Neural cell (in vitro differentiated cells): Measurements from ENCODE around the gene AFDN. TPM values are rescaled to one million over a fixed set of nuclear protein-coding genes. Genes with fewer than 3 reads are reported as not detected.

Source experiments
- H2AFZ ChIP-seq: fragments of 200-600, 300-800 bp; sonication (generic), shearing (Covaris generic); 2 replicates; pipeline ENCODE4 v1.6.0; 2014; ENCODE audit warnings: low read depth, mild to moderate bottlenecking, antibody characterized with exemption, low read length, moderate library complexity
- H3F3A ChIP-seq: fragments of 200-600 bp; shearing (Covaris generic); 2 replicates; pipeline ENCODE4 v1.6.1; 2016; ENCODE audit warnings: mild to moderate bottlenecking, moderate library complexity, mixed read lengths, antibody characterized with exemption, low read length; ENCODE audit not compliant: insufficient read depth, poor library complexity, severe bottlenecking
- H3K27ac ChIP-seq: fragments of 200-600, 300-800 bp; sonication (generic), shearing (Covaris generic); 2 replicates; pipeline ENCODE4 v1.5.1; 2014; ENCODE audit warnings: mild to moderate bottlenecking, low read length, moderate library complexity
- H3K27me3 ChIP-seq: fragments of 300-800, 200-600 bp; sonication (generic), shearing (Covaris generic); 2 replicates; pipeline ENCODE4 v1.6.0; 2014; ENCODE audit warnings: mild to moderate bottlenecking, low read depth, low read length, moderate library complexity; ENCODE audit not compliant: insufficient read depth
- H3K36me3 ChIP-seq: fragments of 300-800, 200-600 bp; sonication (generic), shearing (Covaris generic); 2 replicates; pipeline ENCODE4 v1.5.1; 2014; ENCODE audit warnings: mild to moderate bottlenecking, antibody characterized with exemption, low read length, moderate library complexity; ENCODE audit not compliant: insufficient read depth
- H3K4me2 ChIP-seq: fragments of 300-800, 200-600 bp; sonication (generic), shearing (Covaris generic); 2 replicates; pipeline ENCODE4 v1.6.0; 2014; ENCODE audit warnings: mild to moderate bottlenecking, low read length
- H3K4me3 ChIP-seq: fragments of 300-800, 200-600 bp; sonication (generic), shearing (Covaris generic); 2 replicates; pipeline ENCODE4 v1.5.1; 2014; ENCODE audit warnings: mild to moderate bottlenecking, low read length, moderate library complexity
- H3K79me2 ChIP-seq: fragments of 200-600 bp; shearing (Covaris generic); replicated peaks from 2 replicates; pipeline ENCODE4 v1.6.0; 2014; ENCODE audit warnings: mild to moderate bottlenecking, low read length, moderate library complexity; ENCODE audit not compliant: insufficient read depth
- H3K9ac ChIP-seq: fragments of 300-800, 200-600 bp; sonication (generic), shearing (Covaris generic); 2 replicates; pipeline ENCODE4 v1.6.1; 2016; ENCODE audit warnings: mild to moderate bottlenecking, low read length, mixed read lengths
- H3K9me2 ChIP-seq: fragments of 200-600 bp; shearing (Covaris generic); 2 replicates; pipeline ENCODE4 v1.6.1; 2016; ENCODE audit warnings: mild to moderate bottlenecking, low read length, mixed read lengths; ENCODE audit not compliant: insufficient read depth
- H3K9me3 ChIP-seq: fragments of 200-600, 300-800 bp; sonication (generic), shearing (Covaris generic); 2 replicates; pipeline ENCODE4 v1.6.1; 2016; ENCODE audit warnings: mild to moderate bottlenecking, mixed run types, low read length, moderate library complexity, mixed read lengths
- H4K20me1 ChIP-seq: fragments of 200-600 bp; shearing (Covaris generic); 2 replicates; pipeline ENCODE4 v1.6.1; 2016; ENCODE audit warnings: mild to moderate bottlenecking, mixed run types; ENCODE audit not compliant: insufficient read depth
- EP300 ChIP-seq: fragments of 450-650 bp; conservative IDR thresholded peaks from 2 replicates; pipeline ENCODE4 v1.6.1; 2014; ENCODE audit warnings: antibody characterized with exemption, mild to moderate bottlenecking, moderate library complexity; ENCODE audit not compliant: poor library complexity, severe bottlenecking
- EZH2 ChIP-seq: fragments of 200-600, 300-800 bp; shearing (Covaris generic), sonication (generic); IDR thresholded peaks from 2 replicates; pipeline ENCODE4 v1.6.1; 2014; ENCODE audit warnings: antibody characterized with exemption, low read length, borderline replicate concordance, mild to moderate bottlenecking; ENCODE audit not compliant: insufficient read depth, poor library complexity, severe bottlenecking
- MXI1 ChIP-seq: fragments of 450-650 bp; conservative IDR thresholded peaks from 2 replicates; pipeline ENCODE4 v1.6.1; 2014; ENCODE audit warnings: antibody characterized with exemption, mild to moderate bottlenecking; ENCODE audit not compliant: poor library complexity, severe bottlenecking
- POLR2AphosphoS5 ChIP-seq: IDR thresholded peaks from 2 replicates; pipeline ENCODE4 v1.6.1; 2012
- RAD21 ChIP-seq: fragments of 450-650 bp; conservative IDR thresholded peaks from 2 replicates; pipeline ENCODE4 v1.6.1; 2014; ENCODE audit warnings: antibody characterized with exemption, mild to moderate bottlenecking, moderate library complexity
- SMC3 ChIP-seq: fragments of 450-650 bp; conservative IDR thresholded peaks from 2 replicates; pipeline ENCODE4 v1.6.1; 2014; ENCODE audit warnings: antibody characterized with exemption, mild to moderate bottlenecking, moderate library complexity; ENCODE audit not compliant: poor library complexity
- TAF1 ChIP-seq: IDR thresholded peaks from 2 replicates; pipeline ENCODE4 v1.6.1; 2012; ENCODE audit warnings: low read depth
- polyA plus RNA-seq: library from polyadenylated mRNA; depleted of rRNA; stranded (reverse); fragments of >200 nt; gene quantifications from 2 replicates; pipeline ENCODE4 v1.2.3, GENCODE V29; 2014
- TF ChIP-seq, protein P1 (sequence below): fragments of 450-650 bp; IDR thresholded peaks from 2 replicates; pipeline ENCODE4 v1.5.1; 2014; ENCODE audit warnings: antibody characterized with exemption, mild to moderate bottlenecking, moderate library complexity; ENCODE audit not compliant: poor library complexity, severe bottlenecking
- TF ChIP-seq, protein P2 (sequence below): IDR thresholded peaks from 2 replicates; pipeline ENCODE4 v1.6.1; 2012; ENCODE audit warnings: borderline replicate concordance

The AFDN gene
- polyA plus RNA-seq, 1 donor from 2014 or later = 193 TPM

DNA sequence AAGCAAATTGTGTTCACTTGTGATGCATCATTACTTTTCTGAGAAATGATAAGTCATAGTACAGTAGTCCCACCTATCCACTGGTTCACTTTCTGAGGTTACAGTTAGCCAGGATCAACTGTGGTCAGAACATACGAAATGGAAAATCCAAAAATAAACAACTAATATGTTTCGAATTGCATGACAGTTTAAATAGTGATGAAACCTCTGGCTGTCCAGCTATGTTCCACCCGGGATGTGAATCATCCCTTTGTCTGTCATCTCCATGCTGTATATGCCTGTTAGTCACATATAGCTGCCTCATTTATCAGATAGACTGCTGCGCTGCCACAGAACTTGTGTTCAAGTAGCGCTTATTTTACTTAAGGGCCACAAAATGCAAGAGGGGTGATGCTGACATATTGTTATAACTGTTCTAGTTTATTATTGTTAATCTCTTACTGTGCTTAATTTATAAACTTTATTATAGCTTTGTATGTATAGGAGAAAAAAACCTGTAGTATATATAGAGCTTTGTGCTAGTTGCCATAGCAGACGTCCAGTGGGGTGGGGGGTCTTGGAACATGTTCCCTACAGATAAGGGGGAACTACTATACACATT is 29.2 kb downstream of the AFDN start:
- Histone ChIP-seq H3K27ac (no peak overlapping the region), H2AFZ (no peak overlapping the region), H3K4me2 (no peak overlapping the region), H3K4me3 (no peak overlapping the region), H3K9me3 (no peaks in the 10 kb centered on the region), H4K20me1 (no peaks in the 10 kb centered on the region), H3K36me3 (peaks cover 3% of the 10 kb centered on the region), H3K9me2 (no peaks in the 10 kb centered on the region), H3K27me3 (no peaks in the 10 kb centered on the region), H3K9ac (no peak overlapping the region), H3F3A (peaks cover 5% of the 10 kb centered on the region), H3K79me2 (peaks cover 100% of the 10 kb centered on the region)
- no peak for TF ChIP-seq SMC3
- no peak for TF ChIP-seq POLR2AphosphoS5
- no peak for TF ChIP-seq EP300
- TF ChIP-seq, protein P1, sequence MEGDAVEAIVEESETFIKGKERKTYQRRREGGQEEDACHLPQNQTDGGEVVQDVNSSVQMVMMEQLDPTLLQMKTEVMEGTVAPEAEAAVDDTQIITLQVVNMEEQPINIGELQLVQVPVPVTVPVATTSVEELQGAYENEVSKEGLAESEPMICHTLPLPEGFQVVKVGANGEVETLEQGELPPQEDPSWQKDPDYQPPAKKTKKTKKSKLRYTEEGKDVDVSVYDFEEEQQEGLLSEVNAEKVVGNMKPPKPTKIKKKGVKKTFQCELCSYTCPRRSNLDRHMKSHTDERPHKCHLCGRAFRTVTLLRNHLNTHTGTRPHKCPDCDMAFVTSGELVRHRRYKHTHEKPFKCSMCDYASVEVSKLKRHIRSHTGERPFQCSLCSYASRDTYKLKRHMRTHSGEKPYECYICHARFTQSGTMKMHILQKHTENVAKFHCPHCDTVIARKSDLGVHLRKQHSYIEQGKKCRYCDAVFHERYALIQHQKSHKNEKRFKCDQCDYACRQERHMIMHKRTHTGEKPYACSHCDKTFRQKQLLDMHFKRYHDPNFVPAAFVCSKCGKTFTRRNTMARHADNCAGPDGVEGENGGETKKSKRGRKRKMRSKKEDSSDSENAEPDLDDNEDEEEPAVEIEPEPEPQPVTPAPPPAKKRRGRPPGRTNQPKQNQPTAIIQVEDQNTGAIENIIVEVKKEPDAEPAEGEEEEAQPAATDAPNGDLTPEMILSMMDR = no peak
- no peak for TF ChIP-seq RAD21
- TF ChIP-seq, protein P2, sequence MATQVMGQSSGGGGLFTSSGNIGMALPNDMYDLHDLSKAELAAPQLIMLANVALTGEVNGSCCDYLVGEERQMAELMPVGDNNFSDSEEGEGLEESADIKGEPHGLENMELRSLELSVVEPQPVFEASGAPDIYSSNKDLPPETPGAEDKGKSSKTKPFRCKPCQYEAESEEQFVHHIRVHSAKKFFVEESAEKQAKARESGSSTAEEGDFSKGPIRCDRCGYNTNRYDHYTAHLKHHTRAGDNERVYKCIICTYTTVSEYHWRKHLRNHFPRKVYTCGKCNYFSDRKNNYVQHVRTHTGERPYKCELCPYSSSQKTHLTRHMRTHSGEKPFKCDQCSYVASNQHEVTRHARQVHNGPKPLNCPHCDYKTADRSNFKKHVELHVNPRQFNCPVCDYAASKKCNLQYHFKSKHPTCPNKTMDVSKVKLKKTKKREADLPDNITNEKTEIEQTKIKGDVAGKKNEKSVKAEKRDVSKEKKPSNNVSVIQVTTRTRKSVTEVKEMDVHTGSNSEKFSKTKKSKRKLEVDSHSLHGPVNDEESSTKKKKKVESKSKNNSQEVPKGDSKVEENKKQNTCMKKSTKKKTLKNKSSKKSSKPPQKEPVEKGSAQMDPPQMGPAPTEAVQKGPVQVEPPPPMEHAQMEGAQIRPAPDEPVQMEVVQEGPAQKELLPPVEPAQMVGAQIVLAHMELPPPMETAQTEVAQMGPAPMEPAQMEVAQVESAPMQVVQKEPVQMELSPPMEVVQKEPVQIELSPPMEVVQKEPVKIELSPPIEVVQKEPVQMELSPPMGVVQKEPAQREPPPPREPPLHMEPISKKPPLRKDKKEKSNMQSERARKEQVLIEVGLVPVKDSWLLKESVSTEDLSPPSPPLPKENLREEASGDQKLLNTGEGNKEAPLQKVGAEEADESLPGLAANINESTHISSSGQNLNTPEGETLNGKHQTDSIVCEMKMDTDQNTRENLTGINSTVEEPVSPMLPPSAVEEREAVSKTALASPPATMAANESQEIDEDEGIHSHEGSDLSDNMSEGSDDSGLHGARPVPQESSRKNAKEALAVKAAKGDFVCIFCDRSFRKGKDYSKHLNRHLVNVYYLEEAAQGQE = no peak
- no peak for TF ChIP-seq TAF1
- no peak for TF ChIP-seq EZH2
- TF ChIP-seq MXI1 = no peak

GRCh38 chr6:167856474-167856873 is 29.8 kb downstream of the AFDN start:
- Histone ChIP-seq H4K20me1 (no peaks in the 10 kb centered on the region), H3K9me3 (no peaks in the 10 kb centered on the region), H2AFZ (no peak overlapping the region), H3K9me2 (no peaks in the 10 kb centered on the region), H3K36me3 (peaks cover under 1% of the 10 kb centered on the region), H3K4me3 (no peak overlapping the region), H3F3A (peaks cover 2% of the 10 kb centered on the region), H3K9ac (no peak overlapping the region), H3K27ac (no peak overlapping the region), H3K4me2 (no peak overlapping the region), H3K27me3 (no peaks in the 10 kb centered on the region), H3K79me2 (peaks cover 100% of the 10 kb centered on the region)
- TF ChIP-seq EP300 (no peak), EZH2 (no peak), RAD21 (no peak), TAF1 (no peak), POLR2AphosphoS5 (no peak), SMC3 (no peak), MXI1 (no peak)
- TF ChIP-seq, protein P2 = no peak
- TF ChIP-seq, protein P1 = no peak
